ENCODE results near the gene OR6B1.

OR6B1 gene

GRCh38 chr7:144057954-144058353 is 57.8 kb downstream of the OR6B1 start:
- H3K4me1 ChIP-seq (ENCODE audit: low read length), result no peaks in the 10 kb centered on the region
- no peak for DNase-seq
- H3K9ac ChIP-seq (ENCODE audit: low read length), result no peak overlapping the region
- no peak overlapping the region for H3K4me2 ChIP-seq (ENCODE audit: low read depth, low read length)
- no peaks in the 10 kb centered on the region for H3K36me3 ChIP-seq (replicated peaks; ENCODE audit: insufficient read depth, low read length)
- no peaks in the 10 kb centered on the region for H3K9me3 ChIP-seq (replicated peaks; ENCODE audit: insufficient read depth, low read length)
- H3K9me2 ChIP-seq (replicated peaks; ENCODE audit: insufficient read depth, low read length), result no peaks in the 10 kb centered on the region
- TF ChIP-seq EZH2 (optimal IDR thresholded peaks at IDR 0.05; ENCODE audit: low read depth, low read length) (no peak), EZH2phosphoT487 (IDR thresholded peaks at IDR 0.05; ENCODE audit: low read length) (no peak)
- TF ChIP-seq, protein P1, sequence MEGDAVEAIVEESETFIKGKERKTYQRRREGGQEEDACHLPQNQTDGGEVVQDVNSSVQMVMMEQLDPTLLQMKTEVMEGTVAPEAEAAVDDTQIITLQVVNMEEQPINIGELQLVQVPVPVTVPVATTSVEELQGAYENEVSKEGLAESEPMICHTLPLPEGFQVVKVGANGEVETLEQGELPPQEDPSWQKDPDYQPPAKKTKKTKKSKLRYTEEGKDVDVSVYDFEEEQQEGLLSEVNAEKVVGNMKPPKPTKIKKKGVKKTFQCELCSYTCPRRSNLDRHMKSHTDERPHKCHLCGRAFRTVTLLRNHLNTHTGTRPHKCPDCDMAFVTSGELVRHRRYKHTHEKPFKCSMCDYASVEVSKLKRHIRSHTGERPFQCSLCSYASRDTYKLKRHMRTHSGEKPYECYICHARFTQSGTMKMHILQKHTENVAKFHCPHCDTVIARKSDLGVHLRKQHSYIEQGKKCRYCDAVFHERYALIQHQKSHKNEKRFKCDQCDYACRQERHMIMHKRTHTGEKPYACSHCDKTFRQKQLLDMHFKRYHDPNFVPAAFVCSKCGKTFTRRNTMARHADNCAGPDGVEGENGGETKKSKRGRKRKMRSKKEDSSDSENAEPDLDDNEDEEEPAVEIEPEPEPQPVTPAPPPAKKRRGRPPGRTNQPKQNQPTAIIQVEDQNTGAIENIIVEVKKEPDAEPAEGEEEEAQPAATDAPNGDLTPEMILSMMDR (IDR thresholded peaks at IDR 0.05; ENCODE audit: low read length), result no peak
- no peaks in the 10 kb centered on the region for H3K27me3 ChIP-seq (replicated peaks; ENCODE audit: insufficient read depth, low read length)
- H3K27ac ChIP-seq (ENCODE audit: low read length), result no peak overlapping the region
- no peaks in the 10 kb centered on the region for H4K20me1 ChIP-seq (ENCODE audit: insufficient read depth, low read length)
- no peak overlapping the region for H3K4me3 ChIP-seq (ENCODE audit: low read length)
- H3K79me2 ChIP-seq (ENCODE audit: low read length), result no peaks in the 10 kb centered on the region
- no peaks in the 10 kb centered on the region for H3F3A ChIP-seq (ENCODE audit: insufficient read depth, low read length)
- H2AFZ ChIP-seq (ENCODE audit: low read length), result no peak overlapping the region

All from MM.1S (cell line).